Lower leg skin (tissue), 3 donors: Measurements from ENCODE around the gene GATA6.

Experiments used
- POLR2A ChIP-seq, 2 donors: fragments of 450-650 bp; IDR thresholded peaks; one replicate each; pipeline ENCODE4 v1.6.1; 2016 to 2017; ENCODE audit warnings: antibody characterized with exemption in 2 of 2, mild to moderate bottlenecking in 1 of 2, moderate library complexity in 1 of 2
- TF ChIP-seq, protein P1 (sequence below), 3 donors: fragments of 450-650 bp; IDR thresholded peaks; one replicate each; pipeline ENCODE4 v1.5.1; 2016; ENCODE audit warnings: antibody characterized with exemption in 3 of 3, mild to moderate bottlenecking in 3 of 3, moderate library complexity in 2 of 3

DNA sequence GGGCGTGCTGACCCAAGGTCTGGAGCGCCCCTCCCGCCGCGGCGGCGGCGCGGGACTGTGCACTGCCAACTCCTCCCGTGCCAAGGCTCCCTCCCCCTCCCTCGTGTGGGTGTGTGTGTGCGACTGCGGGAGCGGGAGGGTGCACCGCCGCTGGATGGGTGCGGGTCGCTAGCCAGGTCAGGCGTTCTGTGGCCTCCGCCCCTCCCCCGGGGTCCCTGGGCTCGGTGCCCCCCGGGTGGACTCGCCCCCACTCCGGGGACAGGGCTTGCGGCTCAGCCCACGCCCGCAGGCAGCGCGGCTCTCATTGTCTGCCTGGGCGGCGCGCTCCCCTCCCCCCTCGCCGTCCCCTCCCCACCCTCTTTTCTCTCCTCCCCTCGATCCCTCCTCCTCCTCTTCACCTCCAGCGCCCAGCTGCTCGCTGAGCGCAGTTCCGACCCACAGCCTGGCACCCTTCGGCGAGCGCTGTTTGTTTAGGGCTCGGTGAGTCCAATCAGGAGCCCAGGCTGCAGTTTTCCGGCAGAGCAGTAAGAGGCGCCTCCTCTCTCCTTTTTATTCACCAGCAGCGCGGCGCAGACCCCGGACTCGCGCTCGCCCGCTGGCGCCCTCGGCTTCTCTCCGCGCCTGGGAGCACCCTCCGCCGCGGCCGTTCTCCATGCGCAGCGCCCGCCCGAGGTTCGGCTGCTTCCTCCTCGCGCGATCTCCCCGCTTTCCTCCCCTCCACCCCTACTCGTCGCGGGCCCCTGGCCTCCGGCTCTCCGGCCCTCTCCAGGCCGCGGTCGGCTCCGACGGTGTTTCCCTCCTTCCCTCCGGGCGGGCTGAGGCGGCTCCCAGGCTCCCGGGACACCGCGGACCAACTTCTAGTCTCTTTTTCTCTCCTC lies at the start of gene GATA6:
- TF ChIP-seq, protein P1, sequence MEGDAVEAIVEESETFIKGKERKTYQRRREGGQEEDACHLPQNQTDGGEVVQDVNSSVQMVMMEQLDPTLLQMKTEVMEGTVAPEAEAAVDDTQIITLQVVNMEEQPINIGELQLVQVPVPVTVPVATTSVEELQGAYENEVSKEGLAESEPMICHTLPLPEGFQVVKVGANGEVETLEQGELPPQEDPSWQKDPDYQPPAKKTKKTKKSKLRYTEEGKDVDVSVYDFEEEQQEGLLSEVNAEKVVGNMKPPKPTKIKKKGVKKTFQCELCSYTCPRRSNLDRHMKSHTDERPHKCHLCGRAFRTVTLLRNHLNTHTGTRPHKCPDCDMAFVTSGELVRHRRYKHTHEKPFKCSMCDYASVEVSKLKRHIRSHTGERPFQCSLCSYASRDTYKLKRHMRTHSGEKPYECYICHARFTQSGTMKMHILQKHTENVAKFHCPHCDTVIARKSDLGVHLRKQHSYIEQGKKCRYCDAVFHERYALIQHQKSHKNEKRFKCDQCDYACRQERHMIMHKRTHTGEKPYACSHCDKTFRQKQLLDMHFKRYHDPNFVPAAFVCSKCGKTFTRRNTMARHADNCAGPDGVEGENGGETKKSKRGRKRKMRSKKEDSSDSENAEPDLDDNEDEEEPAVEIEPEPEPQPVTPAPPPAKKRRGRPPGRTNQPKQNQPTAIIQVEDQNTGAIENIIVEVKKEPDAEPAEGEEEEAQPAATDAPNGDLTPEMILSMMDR (IDR thresholded peaks at IDR 0.05): no peak
- TF ChIP-seq POLR2A (IDR thresholded peaks at IDR 0.05): no peak
